Cardiac fibroblast (primary cell): ENCODE measurements around the gene MED9.

ENCODE experiments used
- DNase-seq, 2 donors: peaks; one replicate each; pipeline versions ENCODE4 v3.0.0 to v3.0.0-alpha.2; 2010; ENCODE audit warnings: low read depth in 2 of 2
- H3K4me3 ChIP-seq, 2 donors: replicated peaks in 1 of 2; 1 replicate in 1 of 2; 2 replicates in 1 of 2; pipeline ENCODE4 v1.5.1; 2011; ENCODE audit warnings: low read depth in 2 of 2, low read length in 2 of 2, mild to moderate bottlenecking in 2 of 2, moderate library complexity in 1 of 2
- TF ChIP-seq, protein P1 (sequence below): IDR thresholded peaks from one replicate; pipeline ENCODE4 v1.5.1; 2011; ENCODE audit warnings: low read depth, mild to moderate bottlenecking, low read length, inconsistent platforms

MED9 gene

DNA sequence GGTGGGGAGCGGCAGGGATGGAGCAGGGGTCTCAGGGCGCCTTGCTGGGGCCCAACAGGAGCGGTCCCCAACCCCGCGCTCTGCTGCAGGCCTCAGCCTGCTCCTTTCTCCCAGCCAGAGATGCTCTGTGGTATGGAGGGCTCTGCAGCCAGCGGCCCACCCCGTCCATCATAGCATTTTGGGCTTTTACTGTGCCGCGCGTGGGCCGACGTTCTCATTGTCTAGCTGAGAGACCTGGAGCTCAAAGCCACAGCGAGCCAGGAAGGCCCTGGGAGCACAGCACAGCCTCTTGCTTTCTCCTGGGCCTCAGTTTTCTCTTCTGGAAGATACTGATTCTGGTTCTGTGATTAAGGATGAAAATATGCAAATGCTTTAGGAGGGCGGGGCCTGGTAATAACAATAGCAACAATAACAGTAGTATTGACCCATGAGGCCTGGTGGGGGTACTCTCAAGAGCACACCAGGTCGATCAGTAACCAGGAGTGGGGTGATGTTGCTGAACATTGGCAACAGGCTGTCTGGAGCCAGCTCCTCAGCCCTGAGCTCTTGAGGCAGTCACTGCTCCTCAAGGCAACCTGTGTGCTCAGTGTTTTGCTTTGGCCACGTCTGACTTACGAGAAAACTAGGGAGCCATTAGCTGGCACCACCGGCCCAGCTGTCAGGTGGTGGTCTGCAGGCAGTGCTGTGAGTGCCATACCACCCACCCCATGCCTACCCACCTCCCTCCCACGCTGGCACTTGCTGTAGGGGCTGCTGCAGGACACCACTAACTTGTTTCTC lies 20.5 kb downstream of the MED9 start:
- TF ChIP-seq, protein P1, sequence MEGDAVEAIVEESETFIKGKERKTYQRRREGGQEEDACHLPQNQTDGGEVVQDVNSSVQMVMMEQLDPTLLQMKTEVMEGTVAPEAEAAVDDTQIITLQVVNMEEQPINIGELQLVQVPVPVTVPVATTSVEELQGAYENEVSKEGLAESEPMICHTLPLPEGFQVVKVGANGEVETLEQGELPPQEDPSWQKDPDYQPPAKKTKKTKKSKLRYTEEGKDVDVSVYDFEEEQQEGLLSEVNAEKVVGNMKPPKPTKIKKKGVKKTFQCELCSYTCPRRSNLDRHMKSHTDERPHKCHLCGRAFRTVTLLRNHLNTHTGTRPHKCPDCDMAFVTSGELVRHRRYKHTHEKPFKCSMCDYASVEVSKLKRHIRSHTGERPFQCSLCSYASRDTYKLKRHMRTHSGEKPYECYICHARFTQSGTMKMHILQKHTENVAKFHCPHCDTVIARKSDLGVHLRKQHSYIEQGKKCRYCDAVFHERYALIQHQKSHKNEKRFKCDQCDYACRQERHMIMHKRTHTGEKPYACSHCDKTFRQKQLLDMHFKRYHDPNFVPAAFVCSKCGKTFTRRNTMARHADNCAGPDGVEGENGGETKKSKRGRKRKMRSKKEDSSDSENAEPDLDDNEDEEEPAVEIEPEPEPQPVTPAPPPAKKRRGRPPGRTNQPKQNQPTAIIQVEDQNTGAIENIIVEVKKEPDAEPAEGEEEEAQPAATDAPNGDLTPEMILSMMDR: no peak
- DNase-seq: peak in 1 of 2 donors; percentile 31
- H3K4me3 ChIP-seq: peak overlapping the region in 1 of 2 donors; percentile 11

- TF ChIP-seq, protein P1: no peak
- no peak overlapping the region for H3K4me3 ChIP-seq
- DNase-seq: no peak
These were observed 21.2 kb downstream of the MED9 start for GRCh38 chr17:17497845-17498520.

DNA sequence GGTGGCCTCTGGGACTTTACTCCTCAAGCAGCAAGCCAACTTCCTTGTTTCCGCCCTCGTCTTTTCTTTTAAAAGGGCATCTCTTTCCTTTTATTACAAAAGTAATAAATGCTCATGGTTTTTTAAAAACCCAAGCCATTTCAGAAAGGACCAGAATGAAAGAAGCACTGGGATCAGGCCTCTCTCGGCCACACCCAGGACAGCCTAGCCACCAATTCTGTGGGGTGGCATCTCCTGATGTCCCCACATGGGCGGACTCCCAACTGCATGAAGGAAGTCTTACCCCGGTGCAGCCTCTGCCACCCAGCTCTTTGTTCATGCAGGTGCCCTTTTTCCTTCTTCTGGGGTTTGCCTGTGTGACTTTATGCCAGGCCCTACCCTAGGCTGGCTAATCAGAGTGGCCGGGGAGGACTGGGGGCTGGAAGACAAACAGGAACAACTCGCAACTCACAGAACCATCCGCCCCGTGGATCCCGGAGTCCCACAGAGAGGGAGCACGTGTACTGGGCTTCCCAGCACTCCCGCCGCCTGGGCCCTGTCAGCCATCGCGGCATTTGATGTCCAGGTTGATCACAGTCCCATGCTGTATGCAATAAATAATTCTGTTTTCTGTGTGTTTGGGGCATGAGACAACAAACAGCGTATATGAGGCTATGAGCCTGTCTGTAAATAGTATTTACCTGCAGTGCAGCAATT lies 22.0 kb downstream of the MED9 start:
- DNase-seq: no peak
- H3K4me3 ChIP-seq: no peak overlapping the region
- TF ChIP-seq, protein P1: no peak

DNA sequence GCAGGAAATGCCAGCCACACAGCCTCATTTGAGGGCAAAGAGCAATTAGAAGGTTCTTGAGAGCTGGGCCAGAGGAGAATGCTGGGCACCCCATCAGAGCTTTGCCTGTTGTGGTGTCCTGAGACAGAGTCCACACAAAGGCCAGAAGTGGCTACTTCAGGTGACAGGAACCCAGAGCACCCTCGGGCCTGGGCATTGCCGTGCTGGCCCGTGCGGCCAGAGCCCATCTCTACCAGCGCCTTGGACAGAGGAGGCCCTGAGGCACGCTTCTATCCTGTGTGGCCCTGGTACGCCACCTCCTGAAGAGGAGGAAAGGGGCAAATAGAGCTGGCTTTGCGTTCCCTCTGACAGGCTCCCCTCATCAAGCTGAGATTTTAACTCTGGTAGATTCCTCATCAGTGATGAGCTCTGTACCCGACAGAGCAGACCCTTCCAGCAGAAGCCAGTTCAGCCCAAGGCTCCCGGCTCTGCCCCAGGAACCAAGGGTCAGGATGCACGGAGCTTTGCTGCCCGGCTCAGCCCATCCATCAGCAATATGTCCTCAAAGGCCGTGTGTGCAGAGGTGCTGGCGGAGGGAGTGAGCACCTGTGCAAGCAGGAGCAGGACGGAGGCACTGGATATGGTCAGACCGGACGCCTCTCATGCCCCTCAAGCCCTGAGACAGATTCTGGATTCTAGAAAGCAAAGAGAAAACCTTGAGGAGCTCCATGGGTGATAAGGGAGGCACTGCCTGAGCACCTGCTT lies 22.8 kb downstream of the MED9 start:
- TF ChIP-seq, protein P1: no peak
- H3K4me3 ChIP-seq: no peak overlapping the region
- no peak for DNase-seq

- TF ChIP-seq, protein P1: peak; percentile 42
- peak; percentile 12 to 31 for DNase-seq
- no peak overlapping the region for H3K4me3 ChIP-seq
These were observed 24.3 kb downstream of the MED9 start for GRCh38 chr17:17500999-17501605.
